ENCODE results near the gene CLEC2D.
"Not testable (repeated sequence)": the region's sequence is repeated elsewhere in the genome, so short reads cannot be mapped to it uniquely, and the experiment has no call there.

CLEC2D gene

DNA sequence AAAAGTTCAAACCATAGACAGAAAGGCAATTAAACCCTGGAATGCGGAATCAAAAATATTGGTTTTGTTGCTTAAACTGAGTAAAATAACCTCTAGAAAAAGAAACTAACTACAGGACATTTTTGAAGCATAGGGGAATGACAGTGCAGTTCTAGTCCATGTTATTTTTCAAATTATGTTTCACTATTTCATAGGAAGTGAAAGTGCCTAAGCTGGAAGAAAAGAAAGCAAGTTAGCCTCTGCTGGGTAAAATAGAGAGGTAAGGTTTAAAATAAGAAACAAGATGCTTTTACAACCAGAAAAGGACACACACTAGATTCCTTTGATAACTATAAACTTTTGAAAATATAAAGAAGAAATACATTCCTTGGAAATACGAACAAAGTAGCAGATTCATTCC, 62.3 kb downstream of the CLEC2D start:
- WGBS: no CpG with 5 or more reads among the region's 2 CpGs
- Histone ChIP-seq H3K9ac (ENCODE audit: low read depth, low read length) (no peak overlapping the region), H3K4me3 (ENCODE audit: low read length) (no peak overlapping the region), H3K27ac (ENCODE audit: low read depth, low read length) (no peak overlapping the region), H3K36me3 (ENCODE audit: insufficient read depth, low read length) (no peaks in the 10 kb centered on the region), H3K9me3 (ENCODE audit: insufficient read depth, low read depth, low read length) (no peaks in the 10 kb centered on the region), H3K27me3 (ENCODE audit: insufficient read depth, low read length) (no peaks in the 10 kb centered on the region), H3K4me1 (ENCODE audit: insufficient read depth, low read length) (no peaks in the 10 kb centered on the region)

DNA sequence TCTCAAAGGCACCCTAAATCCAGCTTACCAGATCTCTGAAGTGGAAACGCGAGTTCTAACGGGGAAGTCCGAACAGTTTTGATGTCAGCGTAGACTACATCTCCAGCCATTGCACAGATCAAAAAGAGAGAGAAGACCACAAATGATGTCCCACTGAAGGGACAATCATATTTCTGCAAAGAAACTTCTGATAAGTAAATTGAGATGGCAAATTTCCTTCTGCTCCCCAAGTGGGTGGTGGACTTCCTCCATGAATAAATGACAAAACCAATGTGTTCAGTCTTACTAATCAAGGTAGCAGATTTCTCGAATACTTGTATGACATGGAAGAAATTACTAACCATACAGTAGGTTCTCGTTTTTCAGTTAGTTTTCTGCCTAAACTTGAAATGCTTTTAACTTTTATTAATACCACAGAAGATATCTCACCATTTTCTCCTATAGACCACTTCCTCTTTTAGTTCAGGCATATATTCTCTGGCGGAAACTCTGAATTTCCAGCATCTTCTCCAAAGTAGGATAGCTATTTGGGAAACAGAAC, 63.5 kb downstream of the CLEC2D start, which contains the start of gene CLECL1:
Gene CLECL1 (minus strand): TSS at position 177 of the 541 bp plus-strand sequence.
- H3K27ac ChIP-seq (ENCODE audit: low read depth, low read length): no peak within 1 kb of the TSS
- no peak within 1 kb of the TSS for H3K4me3 ChIP-seq (ENCODE audit: low read length)
- H3K36me3 ChIP-seq (ENCODE audit: insufficient read depth, low read length): no peaks in the 10 kb centered on the region
- H3K4me1 ChIP-seq (ENCODE audit: insufficient read depth, low read length): no peaks in the 10 kb centered on the region
- no peaks in the 10 kb centered on the region for H3K27me3 ChIP-seq (ENCODE audit: insufficient read depth, low read length)
- H3K9me3 ChIP-seq (ENCODE audit: insufficient read depth, low read depth, low read length): no peaks in the 10 kb centered on the region
- 97% methylated on average over 7 of the region's 8 CpGs for WGBS
- H3K9ac ChIP-seq (ENCODE audit: low read depth, low read length): no peak within 1 kb of the TSS

DNA sequence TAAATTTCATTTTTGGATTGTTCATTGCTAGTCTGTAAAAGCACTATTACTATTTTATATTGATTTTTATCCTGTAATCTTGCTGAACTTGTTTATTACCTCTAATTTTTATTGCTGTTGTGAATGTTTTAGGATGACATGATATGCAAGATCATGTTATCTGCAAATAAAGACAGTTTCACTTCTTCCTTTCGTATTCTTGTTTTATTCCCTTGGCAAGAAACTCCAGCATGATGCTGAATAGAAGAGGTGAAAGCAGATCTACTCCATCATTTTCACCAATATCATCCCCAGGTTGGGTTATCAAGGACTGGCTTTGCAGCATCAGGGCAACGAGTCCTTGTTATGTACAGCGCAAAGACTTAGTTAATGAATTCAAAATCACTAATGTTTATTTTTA, 66.1 kb downstream of the CLEC2D start:
- WGBS: 100% methylated on average over 3 of the region's 3 CpGs
- no peaks in the 10 kb centered on the region for H3K27me3 ChIP-seq (ENCODE audit: insufficient read depth, low read length)
- H3K36me3 ChIP-seq (ENCODE audit: insufficient read depth, low read length): no peaks in the 10 kb centered on the region
- H3K4me3 ChIP-seq (ENCODE audit: low read length): no peak overlapping the region
- no peak overlapping the region for H3K9ac ChIP-seq (ENCODE audit: low read depth, low read length)
- no peak overlapping the region for H3K27ac ChIP-seq (ENCODE audit: low read depth, low read length)
- no peaks in the 10 kb centered on the region for H3K9me3 ChIP-seq (ENCODE audit: insufficient read depth, low read depth, low read length)
- H3K4me1 ChIP-seq (ENCODE audit: insufficient read depth, low read length): no peaks in the 10 kb centered on the region

DNA sequence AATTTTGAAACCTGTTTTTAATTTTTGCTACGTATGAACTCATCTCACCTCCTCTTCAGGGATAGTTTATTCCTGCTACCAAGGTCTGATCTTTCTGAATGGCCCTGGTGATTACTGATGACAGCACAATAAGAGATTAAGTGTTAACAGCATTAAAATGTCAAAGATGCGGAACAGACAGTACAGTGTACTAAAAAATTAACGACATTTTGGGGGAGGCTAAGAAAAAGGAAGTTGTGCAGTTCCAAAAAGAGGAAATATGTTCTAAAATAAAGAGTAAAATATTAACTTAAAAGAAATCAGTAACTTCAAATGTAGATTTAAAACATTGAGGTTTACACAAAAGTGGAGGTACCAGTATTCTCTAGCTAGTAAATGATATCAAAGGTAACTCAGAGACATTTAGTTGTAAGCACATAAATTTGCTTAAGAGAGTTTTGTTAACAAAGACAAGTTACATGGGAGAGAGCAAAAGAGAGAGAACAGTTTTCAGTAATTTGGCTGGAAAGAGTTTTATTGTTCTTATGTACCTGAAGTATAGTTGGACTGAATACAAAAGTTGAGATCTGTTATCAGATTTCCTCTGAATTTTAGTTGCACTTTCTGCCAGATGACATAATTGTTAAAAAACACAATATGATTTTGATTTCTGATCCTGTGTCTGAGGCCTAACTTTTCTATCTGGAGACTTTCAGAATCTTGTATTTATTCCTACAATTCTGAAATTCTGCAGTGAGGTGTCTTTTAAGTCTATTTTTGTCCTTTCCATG, 67.6 kb downstream of the CLEC2D start:
- no peaks in the 10 kb centered on the region for H3K9me3 ChIP-seq (ENCODE audit: insufficient read depth, low read depth, low read length)
- no peak overlapping the region for H3K27ac ChIP-seq (ENCODE audit: low read depth, low read length)
- H3K4me3 ChIP-seq (ENCODE audit: low read length): no peak overlapping the region
- H3K27me3 ChIP-seq (ENCODE audit: insufficient read depth, low read length): no peaks in the 10 kb centered on the region
- H3K4me1 ChIP-seq (ENCODE audit: insufficient read depth, low read length): no peaks in the 10 kb centered on the region
- 95% methylated on average over 2 of the region's 3 CpGs for WGBS
- no peak overlapping the region for H3K9ac ChIP-seq (ENCODE audit: low read depth, low read length)
- no peaks in the 10 kb centered on the region for H3K36me3 ChIP-seq (ENCODE audit: insufficient read depth, low read length)

DNA sequence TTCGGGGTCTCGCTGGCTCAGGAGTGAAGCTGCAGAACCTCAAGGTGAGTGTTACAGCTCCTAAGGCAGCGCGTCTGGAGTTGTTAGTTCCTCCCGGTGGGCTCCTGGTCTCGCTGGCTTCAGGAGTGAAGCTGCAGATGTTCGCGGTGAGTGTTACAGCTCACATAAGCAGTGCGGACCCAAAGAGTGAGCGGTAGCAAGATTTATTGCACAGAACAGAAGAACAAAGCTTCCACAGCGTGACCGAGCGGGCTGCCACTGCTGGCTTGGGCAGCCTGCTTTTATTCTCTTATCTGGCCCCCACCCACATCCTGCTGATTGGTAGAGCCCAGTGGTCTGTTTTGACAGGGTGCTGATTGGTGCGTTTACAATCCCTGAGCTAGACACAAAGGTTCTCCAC, 69.4 kb downstream of the CLEC2D start:
- H3K4me1 ChIP-seq (ENCODE audit: insufficient read depth, low read length): not testable (repeated sequence)
- WGBS: 90% methylated on average over 14 of the region's 14 CpGs

DNA sequence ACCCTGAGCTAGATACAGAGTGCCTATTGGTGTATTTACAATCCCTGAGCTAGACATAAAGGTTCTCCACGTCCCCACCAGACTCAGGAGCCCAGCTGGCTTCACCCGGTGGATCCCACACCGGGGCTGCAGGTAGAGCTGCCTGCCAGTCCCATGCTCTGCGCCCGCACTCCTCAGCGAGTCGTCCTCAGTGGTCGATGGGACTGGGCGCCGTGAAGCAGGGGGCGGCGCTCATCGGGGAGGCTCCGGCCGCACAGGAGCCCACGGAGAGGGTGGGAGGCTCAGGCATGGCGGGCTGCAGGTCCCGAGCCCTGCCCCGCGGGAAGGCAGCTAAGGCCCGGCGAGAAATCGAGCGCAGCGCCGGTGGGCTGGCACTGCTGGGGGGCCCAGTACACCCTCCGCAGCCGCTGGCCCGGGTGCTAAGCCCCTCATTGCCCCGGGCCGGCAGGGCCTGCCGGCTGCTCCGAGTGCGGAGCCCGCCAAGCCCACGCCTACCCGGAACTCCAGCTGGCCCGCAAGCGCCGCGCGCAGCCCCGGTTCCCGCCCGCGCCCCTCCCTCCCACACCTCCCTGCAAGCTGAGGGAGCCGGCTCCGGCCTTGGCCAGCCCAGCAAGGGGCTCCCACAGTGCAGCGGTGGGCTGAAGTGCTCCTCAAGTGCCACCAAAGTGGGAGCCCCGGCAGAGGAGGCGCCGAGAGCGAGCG, 70.0 kb downstream of the CLEC2D start:
- H3K27ac ChIP-seq (ENCODE audit: low read depth, low read length); H3K27me3 ChIP-seq (ENCODE audit: insufficient read depth, low read length); H3K4me3 ChIP-seq (ENCODE audit: low read length); H3K36me3 ChIP-seq (ENCODE audit: insufficient read depth, low read length); H3K4me1 ChIP-seq (ENCODE audit: insufficient read depth, low read length); H3K9ac ChIP-seq (ENCODE audit: low read depth, low read length); H3K9me3 ChIP-seq (ENCODE audit: insufficient read depth, low read depth, low read length): not testable (repeated sequence)
- 97% methylated on average over 54 of the region's 54 CpGs for WGBS

More for the DNA sequence above, 69.4 kb downstream of the CLEC2D start:
- H3K9me3 ChIP-seq (ENCODE audit: insufficient read depth, low read depth, low read length); H3K27ac ChIP-seq (ENCODE audit: low read depth, low read length); H3K36me3 ChIP-seq (ENCODE audit: insufficient read depth, low read length); H3K27me3 ChIP-seq (ENCODE audit: insufficient read depth, low read length); H3K9ac ChIP-seq (ENCODE audit: low read depth, low read length); H3K4me3 ChIP-seq (ENCODE audit: low read length): not testable (repeated sequence)

DNA sequence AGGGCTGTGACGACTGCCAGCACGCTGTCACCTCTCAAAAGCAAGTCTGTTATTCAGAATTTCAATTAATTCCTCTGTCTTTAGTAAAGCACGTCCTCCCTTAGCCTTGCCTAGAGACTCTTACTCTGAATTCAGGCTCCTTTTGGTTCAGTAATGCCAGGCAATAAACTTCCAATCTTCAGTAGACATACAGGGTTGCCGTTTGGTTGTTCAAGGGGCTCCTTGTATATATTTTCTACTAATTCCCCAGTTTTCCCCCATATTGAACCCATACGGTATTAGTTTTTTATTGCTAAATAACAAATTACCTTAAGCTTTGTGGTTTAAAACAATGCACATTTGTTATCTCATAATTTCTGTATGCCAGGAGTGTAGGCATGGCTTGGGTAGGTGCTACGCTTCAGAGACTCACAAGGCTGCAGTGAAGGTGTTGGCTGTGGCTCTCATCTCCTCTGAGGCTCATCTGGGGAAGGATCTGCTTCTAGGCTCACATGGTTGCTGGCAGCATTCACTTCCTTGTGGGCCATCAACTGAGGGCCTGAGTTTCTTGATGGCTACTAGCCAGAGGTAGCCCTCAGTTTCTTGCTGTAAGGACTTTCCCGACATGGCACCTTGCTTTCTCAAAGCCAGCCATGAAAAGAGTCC, 70.7 kb downstream of the CLEC2D start:
- Histone ChIP-seq H3K9me3 (ENCODE audit: insufficient read depth, low read depth, low read length) (no peaks in the 10 kb centered on the region), H3K9ac (ENCODE audit: low read depth, low read length) (no peak overlapping the region), H3K27ac (ENCODE audit: low read depth, low read length) (no peak overlapping the region), H3K4me1 (ENCODE audit: insufficient read depth, low read length) (no peaks in the 10 kb centered on the region), H3K27me3 (ENCODE audit: insufficient read depth, low read length) (no peaks in the 10 kb centered on the region), H3K4me3 (ENCODE audit: low read length) (no peak overlapping the region), H3K36me3 (ENCODE audit: insufficient read depth, low read length) (no peaks in the 10 kb centered on the region)
- WGBS: 95% methylated on average over 6 of the region's 7 CpGs

DNA sequence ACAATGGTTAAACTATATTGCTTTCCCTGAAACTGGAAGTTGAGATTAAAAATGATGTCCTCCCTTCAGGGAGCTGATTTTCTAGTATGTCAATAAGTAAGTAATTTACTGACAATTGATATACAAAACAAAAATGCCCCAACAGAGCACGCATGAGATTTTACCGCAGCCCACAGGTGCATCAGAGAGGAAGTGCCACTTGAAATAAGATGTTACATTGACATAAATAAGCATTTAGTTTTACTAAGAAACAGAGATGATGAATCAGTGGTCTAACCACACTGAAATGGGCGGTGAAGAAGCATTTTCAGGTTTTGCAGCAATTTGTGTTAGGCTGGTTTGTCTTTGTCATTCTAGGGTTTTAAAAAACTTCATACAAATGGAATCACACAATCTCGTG, 72.2 kb downstream of the CLEC2D start:
- 95% methylated on average over 3 of the region's 4 CpGs for WGBS
- Histone ChIP-seq H3K9ac (ENCODE audit: low read depth, low read length) (no peak overlapping the region), H3K27ac (ENCODE audit: low read depth, low read length) (no peak overlapping the region), H3K36me3 (ENCODE audit: insufficient read depth, low read length) (no peaks in the 10 kb centered on the region), H3K27me3 (ENCODE audit: insufficient read depth, low read length) (no peaks in the 10 kb centered on the region), H3K4me1 (ENCODE audit: insufficient read depth, low read length) (no peaks in the 10 kb centered on the region), H3K9me3 (ENCODE audit: insufficient read depth, low read depth, low read length) (no peaks in the 10 kb centered on the region), H3K4me3 (ENCODE audit: low read length) (no peak overlapping the region)

DNA sequence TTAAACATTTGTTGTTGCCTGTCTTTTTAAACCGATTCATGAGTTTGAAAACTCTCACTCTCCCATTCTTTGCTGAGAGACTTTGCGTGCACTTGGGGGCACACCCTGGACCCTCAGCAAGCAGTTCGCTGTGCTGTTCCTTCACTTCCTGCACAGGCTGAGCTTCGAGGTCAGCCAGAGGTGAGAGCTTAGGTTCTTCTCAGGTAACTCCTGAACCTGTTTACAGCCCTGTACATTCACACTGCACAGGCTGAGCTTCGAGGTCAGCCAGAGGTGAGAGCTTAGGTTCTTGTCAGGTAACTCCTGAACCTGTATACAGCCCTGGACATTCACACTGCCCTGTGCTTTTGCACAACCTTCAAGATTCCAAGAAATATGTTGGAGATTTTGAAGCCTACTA, 73.1 kb downstream of the CLEC2D start:
- Histone ChIP-seq H3K36me3 (ENCODE audit: insufficient read depth, low read length) (no peaks in the 10 kb centered on the region), H3K27ac (ENCODE audit: low read depth, low read length) (no peak overlapping the region), H3K9me3 (ENCODE audit: insufficient read depth, low read depth, low read length) (no peaks in the 10 kb centered on the region), H3K9ac (ENCODE audit: low read depth, low read length) (no peak overlapping the region), H3K4me1 (ENCODE audit: insufficient read depth, low read length) (no peaks in the 10 kb centered on the region), H3K4me3 (ENCODE audit: low read length) (no peak overlapping the region), H3K27me3 (ENCODE audit: insufficient read depth, low read length) (no peaks in the 10 kb centered on the region)
- WGBS: 91% methylated on average over 5 of the region's 5 CpGs

DNA sequence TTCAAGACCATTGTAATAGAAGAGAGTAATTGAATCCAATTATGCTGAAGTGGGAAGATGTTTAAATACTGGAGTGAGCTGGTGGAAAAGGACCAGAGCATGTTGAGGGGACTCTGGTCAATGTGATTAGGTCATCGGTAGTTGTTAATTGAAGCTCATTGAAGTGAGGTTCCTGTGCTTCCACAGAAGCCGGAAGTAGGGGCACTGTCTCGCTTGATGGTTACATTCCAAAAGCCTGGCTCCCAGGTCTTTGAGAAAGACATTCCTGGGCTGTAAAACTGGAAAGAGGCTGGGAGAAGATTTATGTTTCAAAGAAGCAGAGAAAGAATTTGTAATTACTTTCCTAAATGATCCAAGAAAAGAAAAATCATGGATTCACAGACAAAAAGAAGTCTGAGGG, 75.7 kb downstream of the CLEC2D start:
- Histone ChIP-seq H3K4me3 (ENCODE audit: low read length) (no peak overlapping the region), H3K4me1 (ENCODE audit: insufficient read depth, low read length) (no peaks in the 10 kb centered on the region), H3K36me3 (ENCODE audit: insufficient read depth, low read length) (no peaks in the 10 kb centered on the region), H3K9me3 (ENCODE audit: insufficient read depth, low read depth, low read length) (no peaks in the 10 kb centered on the region), H3K27ac (ENCODE audit: low read depth, low read length) (no peak overlapping the region), H3K27me3 (ENCODE audit: insufficient read depth, low read length) (no peaks in the 10 kb centered on the region), H3K9ac (ENCODE audit: low read depth, low read length) (no peak overlapping the region)
- WGBS: 86% methylated on average over 3 of the region's 3 CpGs

Data from HUES64 (cell line).